NCI-H526 treated with DMSO at 0.1 percent for 48 hours (cell line): Measurements from ENCODE around the gene TMEM181.
A peak's percentile ranks its signal among the peaks of the same experiment; 100 is the strongest.
"Not testable (repeated sequence)": the region's sequence is repeated elsewhere in the genome, so short reads cannot be mapped to it uniquely, and the experiment has no call there.

Source experiments
- DNase-seq: peaks from one replicate; lab custom pipeline; 2025; lab: John Stamatoyannopoulos, UW

Gene TMEM181

DNA sequence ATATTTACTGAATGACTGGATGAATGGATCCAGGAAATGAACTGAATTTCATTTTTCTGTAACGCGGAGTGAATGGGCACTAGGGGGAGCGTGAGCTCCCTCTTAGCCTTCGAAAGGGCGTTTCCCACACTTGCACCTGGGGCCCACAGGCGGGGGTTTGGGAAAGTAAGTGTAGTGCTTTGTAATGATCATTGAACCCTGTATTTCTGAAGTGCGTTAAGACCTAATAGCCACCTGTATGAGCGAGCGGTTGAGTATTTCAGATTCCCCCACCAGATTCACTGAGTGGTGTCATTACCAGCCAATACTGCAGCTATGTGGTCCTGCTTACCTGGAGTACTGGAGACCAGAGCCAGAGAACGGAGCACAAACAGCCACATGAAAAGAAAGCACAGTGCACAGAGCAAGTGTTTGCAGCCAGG is 100.5 kb downstream of the TMEM181 start:
- peak; percentile 6 for DNase-seq

GRCh38 chr6:158661156-158661685 is 101.3 kb downstream of the TMEM181 start:
- DNase-seq, result no peak

GRCh38 chr6:158662607-158662953 is 102.7 kb downstream of the TMEM181 start:
- no peak for DNase-seq

- DNase-seq, result no peak
Observed at GRCh38 chr6:158662954-158663624, 103.2 kb downstream of the TMEM181 start.

DNA sequence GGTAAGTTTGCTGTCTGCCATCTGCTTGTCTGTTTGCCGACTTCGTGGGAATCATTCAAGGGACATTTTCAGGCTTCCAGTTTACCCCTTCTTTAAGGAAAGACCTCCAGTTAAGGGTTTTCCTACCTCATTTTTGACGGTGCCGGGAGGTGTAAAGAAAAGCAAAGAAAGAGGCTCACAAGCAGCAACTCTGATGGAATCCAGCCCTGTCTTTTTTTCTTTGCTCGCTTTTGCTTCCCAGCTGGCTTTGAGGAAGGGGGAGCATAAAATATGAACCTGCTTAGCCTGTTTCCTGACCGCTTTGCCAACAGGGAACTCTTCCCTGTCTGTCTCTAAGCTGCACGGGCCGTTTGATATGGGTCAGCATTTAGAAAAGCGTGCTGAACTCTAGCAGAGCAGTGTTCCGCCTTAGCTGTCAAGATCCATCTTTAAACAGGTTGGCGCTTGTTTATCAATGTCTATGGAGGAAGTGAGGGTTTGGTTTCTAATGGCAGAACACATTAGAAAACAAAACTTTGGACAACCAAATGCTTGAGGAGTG is 103.8 kb downstream of the TMEM181 start:
- DNase-seq, result peak; percentile 34

- no peak for DNase-seq
Observed at GRCh38 chr6:158665332-158665731, 105.4 kb downstream of the TMEM181 start.

DNA sequence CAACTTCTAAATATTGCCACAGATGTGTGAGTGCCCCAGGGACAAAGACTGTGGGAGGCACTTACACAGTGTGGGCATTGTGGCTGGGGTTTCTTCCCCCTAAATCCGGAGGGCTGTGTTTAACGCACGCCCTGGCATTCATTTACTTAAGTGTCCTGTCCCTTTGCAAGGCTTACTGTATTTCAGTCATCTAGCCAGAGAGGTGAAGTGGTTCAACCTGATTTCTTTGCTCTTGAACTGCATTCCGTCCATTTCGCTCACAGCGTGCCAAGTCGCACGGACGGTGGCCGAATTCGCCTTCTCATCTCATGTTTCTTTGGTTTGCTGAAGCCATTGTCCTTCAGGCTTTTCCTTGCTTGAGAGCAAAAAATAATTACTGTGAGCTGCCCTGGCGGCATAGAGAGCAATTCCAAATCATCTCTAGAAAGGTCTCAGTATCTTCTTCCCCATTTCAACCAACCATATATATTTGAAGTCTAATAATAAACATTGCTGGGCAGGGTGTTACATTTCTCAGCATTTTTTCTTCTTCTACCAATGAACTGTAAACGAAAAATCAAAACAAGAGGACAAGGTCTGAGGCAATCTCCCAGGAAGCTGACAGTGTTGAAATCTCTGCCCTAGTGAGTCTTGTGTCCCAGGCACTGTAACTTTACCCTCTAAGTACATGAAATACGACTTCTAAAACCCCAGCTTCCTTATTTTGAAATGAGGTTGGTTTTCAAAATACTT is 106.9 kb downstream of the TMEM181 start:
- DNase-seq, result no peak

DNA sequence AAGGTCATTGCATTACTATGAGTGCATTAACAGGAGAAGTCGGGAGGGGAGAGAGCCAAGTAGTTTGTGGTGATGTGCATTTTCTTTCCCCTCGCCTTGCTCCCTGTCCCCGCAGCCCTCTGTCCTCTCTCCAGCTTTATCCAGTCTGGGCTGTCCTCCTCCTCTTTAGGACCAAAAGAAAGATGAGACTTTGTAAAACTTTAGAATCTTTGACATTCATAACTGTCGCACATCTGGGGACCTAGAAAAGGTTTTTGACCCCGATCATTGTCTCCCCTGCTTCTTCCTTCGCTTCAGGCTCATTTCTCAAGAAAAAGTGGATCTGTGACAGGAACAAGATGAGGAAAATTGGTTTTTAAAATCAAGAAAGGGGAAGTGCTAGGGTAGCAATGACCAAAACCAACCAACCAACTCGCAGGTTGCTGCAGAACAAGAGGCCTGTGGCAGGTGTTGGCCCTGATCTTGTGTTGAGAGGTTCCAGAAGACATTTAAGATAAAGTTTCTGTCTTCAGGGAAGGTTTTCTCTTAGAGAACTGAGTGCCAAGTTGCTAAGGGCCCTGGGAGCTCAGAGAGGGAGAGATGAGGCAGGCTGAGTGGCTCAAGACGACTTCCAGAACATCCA is 107.6 kb downstream of the TMEM181 start:
- no peak for DNase-seq

DNA sequence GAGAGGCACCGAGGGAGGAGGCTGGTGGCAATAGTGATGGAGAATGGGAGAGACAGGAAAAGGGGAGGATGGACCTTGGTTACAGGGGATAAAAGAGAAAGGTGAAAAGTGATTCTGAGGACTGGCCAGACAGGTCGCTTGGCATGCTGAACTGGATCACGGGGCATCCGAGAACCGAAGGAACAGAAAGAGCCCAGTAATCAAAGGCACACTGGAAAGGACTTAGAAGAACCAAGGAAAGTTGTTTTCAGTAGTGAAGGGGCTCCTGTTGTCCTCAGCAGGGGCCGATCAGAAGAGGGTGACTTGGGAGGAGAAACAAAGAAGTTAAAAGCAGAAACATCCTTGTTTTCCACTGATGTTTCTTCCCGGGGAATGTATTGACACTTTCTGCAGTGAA is 108.8 kb downstream of the TMEM181 start:
- DNase-seq, result no peak

DNA sequence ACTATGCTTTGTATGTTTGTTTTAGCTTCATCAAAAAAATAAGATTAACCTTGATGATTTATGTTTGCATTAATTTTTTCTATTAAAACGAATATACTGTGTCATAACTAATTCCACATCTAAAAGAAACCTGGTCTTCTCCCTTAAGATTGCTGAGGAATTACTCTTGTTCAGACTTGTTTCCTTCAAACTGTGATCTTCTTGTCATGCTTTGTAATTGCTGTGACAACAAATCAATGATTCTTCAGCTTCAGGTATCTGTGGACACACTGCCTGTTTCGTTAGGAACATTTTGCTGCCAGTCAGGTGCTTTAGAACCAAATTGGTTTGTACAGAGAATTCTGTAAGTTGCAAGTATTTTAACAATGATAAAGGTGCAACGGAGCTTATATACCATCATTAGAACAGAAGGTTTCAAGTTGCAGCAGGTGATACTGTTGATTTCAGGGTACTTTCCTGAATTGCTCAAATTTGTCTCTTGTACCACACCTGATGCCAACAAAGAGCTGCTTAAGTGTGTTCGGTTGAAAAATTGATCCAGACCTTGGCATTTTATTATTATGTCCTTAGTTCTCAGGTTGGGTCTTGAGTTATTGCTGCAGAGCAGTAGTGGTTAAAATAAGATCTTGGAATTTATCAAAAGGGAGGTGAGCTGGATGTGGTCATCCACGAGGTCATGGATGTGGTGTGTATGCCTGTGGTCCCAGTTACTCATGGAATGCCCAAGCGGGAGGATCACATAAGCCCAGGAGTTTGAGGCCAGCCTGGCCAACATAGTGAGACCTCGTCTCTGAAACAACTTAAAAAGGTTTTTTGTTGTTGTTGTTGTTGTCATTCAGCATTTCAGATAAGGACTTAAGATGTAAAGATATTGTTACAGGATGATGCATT is 109.5 kb downstream of the TMEM181 start:
- no peak for DNase-seq

DNA sequence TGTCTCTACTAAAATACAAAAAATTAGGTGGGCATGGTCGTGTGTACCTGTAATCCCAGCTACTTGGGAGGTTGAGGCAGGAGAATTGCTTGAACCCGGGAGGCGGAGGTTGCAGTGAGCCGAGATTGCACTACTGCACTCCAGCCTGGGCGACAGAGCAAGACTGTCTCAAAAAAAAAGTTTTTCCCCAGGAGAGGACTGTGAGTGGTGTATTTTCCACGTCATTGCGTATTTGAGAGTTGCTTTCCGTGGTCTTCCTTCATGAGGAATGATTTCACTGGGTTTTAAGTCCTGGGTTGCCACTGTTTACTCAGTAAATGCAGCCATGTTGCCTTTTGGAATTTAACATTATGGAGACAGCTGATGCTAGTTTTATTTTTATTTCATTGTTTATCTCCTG is 112.2 kb downstream of the TMEM181 start:
- DNase-seq, result not testable (repeated sequence)

DNA sequence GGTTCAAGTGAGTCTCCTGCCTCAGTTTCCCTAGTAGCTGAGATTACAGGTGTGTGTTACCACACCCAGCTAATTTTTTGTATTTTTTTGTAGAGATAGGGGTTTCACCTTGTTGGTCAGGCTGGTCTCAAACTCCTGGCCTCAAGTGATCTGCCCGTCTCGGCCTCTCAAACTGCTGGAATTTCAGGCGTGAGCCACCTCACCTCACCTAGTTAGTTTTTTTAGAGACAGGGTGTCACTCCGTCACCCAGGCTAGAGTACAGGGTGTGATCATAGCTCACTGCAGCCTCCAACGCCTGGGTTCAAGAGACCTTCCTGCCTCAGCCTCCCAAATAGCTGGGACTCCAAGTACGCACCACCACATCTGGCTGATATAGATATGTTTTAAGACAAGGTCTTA is 112.8 kb downstream of the TMEM181 start:
- no peak for DNase-seq

DNA sequence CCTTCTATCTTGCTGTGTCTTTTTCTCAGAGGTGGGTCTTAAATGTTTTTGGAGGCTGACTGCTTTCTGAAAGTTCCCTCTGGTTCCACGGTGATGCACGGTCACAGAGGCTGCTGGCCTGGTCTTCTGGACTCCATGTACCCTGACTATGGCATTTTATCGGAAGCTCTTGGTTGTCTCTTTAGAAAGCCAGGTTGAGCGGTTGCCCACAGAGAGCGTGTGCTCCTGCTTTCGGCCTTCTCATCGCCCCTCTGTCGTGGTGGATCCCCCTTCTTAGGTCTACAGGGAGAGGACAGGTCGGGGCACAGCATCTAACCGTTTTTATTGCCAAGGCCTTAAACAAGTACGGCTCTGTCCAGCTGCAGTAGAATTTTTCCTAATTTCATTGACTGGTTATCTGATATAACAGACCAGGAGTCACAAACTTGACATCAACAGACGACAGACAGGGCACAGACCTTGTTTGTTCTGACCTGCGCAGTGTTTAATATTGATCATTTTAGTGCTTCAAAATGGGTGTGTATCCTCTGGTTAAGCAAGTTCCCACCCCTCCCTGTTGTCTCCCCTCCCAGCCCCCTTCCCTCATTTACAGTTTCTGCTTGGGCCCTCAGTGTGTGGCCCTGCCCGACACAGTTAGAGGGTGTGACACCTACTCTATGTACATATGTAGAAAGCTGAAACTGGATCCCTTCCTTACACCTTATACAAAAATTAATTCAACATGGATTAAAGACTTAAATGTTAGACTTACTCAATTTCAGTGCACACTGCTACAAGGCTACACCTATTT is 114.6 kb downstream of the TMEM181 start:
- DNase-seq, result no peak

DNA sequence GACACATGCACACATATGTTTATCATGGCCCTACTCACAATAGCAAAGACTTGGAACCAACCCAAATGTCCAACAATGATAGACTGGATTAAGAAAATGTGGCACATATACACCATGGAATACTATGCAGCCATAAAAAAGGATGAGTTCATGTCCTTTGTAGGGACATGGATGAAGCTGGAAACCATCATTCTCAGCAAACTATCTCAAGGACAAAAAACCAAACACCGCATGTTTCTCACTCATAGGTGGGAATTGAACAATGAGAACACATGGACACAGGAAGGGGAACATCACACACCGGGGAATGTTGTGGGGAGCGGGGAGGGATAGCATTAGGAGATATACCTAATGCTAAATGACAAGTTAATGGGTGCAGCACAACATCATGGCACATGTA is 117.2 kb downstream of the TMEM181 start:
- not testable (repeated sequence) for DNase-seq

DNA sequence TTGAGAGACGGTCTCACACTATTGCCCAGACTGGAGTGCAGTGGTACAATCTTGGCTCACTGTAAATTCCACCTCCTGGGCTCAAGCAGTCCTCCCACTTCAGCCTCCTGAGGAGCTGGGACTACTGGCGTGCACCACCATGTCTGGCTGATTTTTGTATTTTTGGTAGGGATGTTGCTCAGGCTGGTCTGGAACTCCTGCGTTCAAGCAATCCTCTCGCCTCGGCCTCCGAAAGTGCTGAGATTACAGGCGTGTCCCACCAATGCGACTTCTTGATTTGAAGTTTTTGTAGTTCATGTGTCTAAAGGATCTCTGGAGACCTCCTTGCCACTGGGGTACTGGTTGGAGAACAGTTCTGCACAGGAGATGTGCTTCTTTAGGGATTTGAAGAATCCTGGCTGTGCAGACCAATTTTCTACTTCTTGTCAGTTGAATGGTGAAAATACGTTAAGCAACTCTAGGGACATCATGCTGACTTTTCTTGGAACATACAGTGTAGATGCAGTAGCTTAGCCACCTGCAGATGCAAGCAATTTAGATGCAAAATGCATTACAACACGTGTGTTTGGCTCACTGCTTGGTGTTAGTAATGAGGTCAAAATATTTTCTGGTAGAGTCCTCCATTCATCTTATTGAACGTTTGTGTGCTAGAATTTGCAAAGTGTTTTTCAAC is 118.2 kb downstream of the TMEM181 start:
- no peak for DNase-seq

GRCh38 chr6:158680015-158680414 is 120.1 kb downstream of the TMEM181 start:
- DNase-seq, result no peak

DNA sequence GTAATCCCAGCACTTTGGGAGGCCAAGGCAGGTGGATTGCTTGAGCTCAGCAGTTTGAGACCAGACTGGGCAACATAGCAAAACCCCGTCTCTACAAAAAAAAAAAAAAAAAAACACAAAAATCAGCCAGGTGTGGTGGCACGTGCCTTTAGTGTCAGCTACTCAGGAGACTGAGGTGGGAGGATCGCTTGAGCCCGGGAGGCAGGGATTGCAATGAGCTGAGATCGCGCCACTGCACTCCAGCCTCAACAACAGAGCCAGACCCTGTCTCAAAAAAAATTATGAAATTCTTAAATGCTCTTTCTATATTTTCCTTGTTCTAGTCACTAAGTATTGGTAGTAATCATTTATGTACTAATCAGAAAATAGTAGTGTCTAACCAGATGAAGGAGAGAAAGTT is 120.6 kb downstream of the TMEM181 start:
- DNase-seq, result no peak

DNA sequence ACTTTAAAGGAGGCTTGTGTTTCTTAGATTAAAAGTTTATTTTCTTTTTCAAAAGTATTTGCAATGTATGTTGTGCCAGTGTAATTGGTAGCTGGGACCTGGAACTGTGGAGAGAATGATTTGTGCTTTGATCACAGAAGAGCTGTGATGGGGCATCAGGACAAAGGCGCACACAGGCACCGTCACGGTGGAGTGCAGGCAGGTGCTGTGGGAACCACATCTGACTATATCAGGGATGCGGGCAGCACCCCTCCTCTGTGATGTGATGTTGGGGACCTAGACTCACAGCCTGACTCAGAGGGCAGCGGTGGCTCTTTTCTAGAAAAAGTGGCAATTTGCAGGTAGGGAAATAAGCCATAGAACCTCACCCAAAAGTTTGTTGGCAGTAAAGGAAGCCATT is 124.4 kb downstream of the TMEM181 start:
- no peak for DNase-seq

- no peak for DNase-seq
Observed at GRCh38 chr6:158684745-158685324, 124.9 kb downstream of the TMEM181 start.
